GM23338 (cell line): ENCODE data around the gene CADPS. TPM values are rescaled to one million over a fixed set of nuclear protein-coding genes. Genes with fewer than 3 reads are reported as not detected.
A peak's percentile ranks its signal among the peaks of the same experiment; 100 is the strongest.

Experiments
- ATAC-seq: fragments of 200-7000 bp; cut with Tn5 transposase; 3 replicates; pipeline ENCODE4 v1.9.1; 2020
- DNase-seq: peaks from one replicate; pipeline ENCODE4 v3.0.0-alpha.2; 2015; ENCODE audit warnings: low spot score
- H2AFZ ChIP-seq: fragments of 200-600 bp; sonication (generic); 2 replicates; pipeline ENCODE4 v1.8.0; 2016; ENCODE audit warnings: antibody characterized with exemption, mild to moderate bottlenecking, moderate library complexity
- H3F3A ChIP-seq: fragments of 200-600 bp; sonication (generic); replicated peaks from 2 replicates; pipeline ENCODE4 v1.8.0; 2017; ENCODE audit warnings: antibody characterized with exemption, mixed run types, low read depth
- H3K27ac ChIP-seq: fragments of 200-600 bp; sonication (generic); 2 replicates; pipeline ENCODE4 v1.6.1; 2016; ENCODE audit warnings: low read depth
- H3K27me3 ChIP-seq: fragments of 200-600 bp; sonication (generic); 2 replicates; pipeline ENCODE4 v1.8.0; 2016; ENCODE audit warnings: mild to moderate bottlenecking, mixed run types, moderate library complexity; ENCODE audit not compliant: insufficient read depth
- H3K36me3 ChIP-seq: fragments of 200-600 bp; sonication (generic); 2 replicates; pipeline ENCODE4 v1.8.0; 2016; ENCODE audit warnings: mild to moderate bottlenecking; ENCODE audit not compliant: insufficient read depth
- H3K4me1 ChIP-seq: fragments of 200-600 bp; sonication (generic); 2 replicates; pipeline ENCODE4 v1.8.0; 2016; ENCODE audit warnings: mild to moderate bottlenecking, moderate library complexity; ENCODE audit not compliant: insufficient read depth
- H3K4me2 ChIP-seq: fragments of 200-600 bp; sonication (generic); 2 replicates; pipeline ENCODE4 v1.7.1; 2017; ENCODE audit warnings: mixed run types
- H3K4me3 ChIP-seq: fragments of 200-600 bp; sonication (generic); 2 replicates; pipeline ENCODE4 v1.6.1; 2016; ENCODE audit warnings: mixed run types
- H3K79me2 ChIP-seq: fragments of 200-600 bp; sonication (generic); replicated peaks from 2 replicates; pipeline ENCODE4 v1.8.0; 2017; ENCODE audit warnings: mild to moderate bottlenecking; ENCODE audit not compliant: insufficient read depth
- H3K9me2 ChIP-seq: fragments of 200-600 bp; sonication (generic); 2 replicates; pipeline ENCODE4 v1.8.0; 2017; ENCODE audit not compliant: insufficient read depth
- H4K20me1 ChIP-seq: fragments of 200-600 bp; sonication (generic); replicated peaks from 2 replicates; pipeline ENCODE4 v1.8.0; 2017; ENCODE audit warnings: mild to moderate bottlenecking; ENCODE audit not compliant: insufficient read depth
- H3K27ac Mint-ChIP-seq: 2 replicates; pipeline ENCODE4 v1.8.0; 2020; ENCODE audit warnings: inconsistent platforms, mild to moderate bottlenecking, moderate library complexity, mixed read lengths
- H3K27me3 Mint-ChIP-seq: 3 replicates; pipeline ENCODE4 v1.8.0; 2022; ENCODE audit warnings: low read depth, mild to moderate bottlenecking, moderate library complexity, mixed read lengths, inconsistent platforms; ENCODE audit not compliant: insufficient read depth, poor library complexity
- H3K36me3 Mint-ChIP-seq: 3 replicates; pipeline ENCODE4 v1.8.0; 2021; ENCODE audit warnings: low read depth, mild to moderate bottlenecking, inconsistent platforms, moderate library complexity, mixed read lengths
- H3K4me1 Mint-ChIP-seq: 3 replicates; pipeline ENCODE4 v1.8.0; 2020; ENCODE audit warnings: mild to moderate bottlenecking, inconsistent platforms, mixed read lengths
- H3K4me3 Mint-ChIP-seq: 3 replicates; pipeline ENCODE4 v1.8.0; 2021; ENCODE audit warnings: moderate library complexity, mild to moderate bottlenecking, inconsistent platforms, mixed read lengths
- H3K9me3 Mint-ChIP-seq: 3 replicates; pipeline ENCODE4 v1.8.0; 2020; ENCODE audit warnings: moderate library complexity, mild to moderate bottlenecking, inconsistent platforms, mixed read lengths
- EZH2phosphoT487 ChIP-seq: fragments of 200-600 bp; sonication (generic); IDR thresholded peaks from one replicate; pipeline ENCODE4 v1.8.1; 2018; ENCODE audit warnings: antibody characterized with exemption; ENCODE audit not compliant: unreplicated experiment
- JUNB ChIP-seq: IDR thresholded peaks from one replicate; pipeline ENCODE4 v1.6.1; 2016; ENCODE audit warnings: antibody characterized with exemption; ENCODE audit not compliant: unreplicated experiment
- NANOG ChIP-seq: IDR thresholded peaks from 2 replicates; pipeline ENCODE4 v1.6.1; 2016; ENCODE audit warnings: antibody characterized with exemption, borderline replicate concordance
- POLR2AphosphoS5 ChIP-seq: IDR thresholded peaks from 2 replicates; pipeline ENCODE4 v1.6.1; 2016; ENCODE audit warnings: antibody characterized with exemption, low read depth
- STAT1 ChIP-seq: IDR thresholded peaks from one replicate; pipeline ENCODE4 v1.6.1; 2016; ENCODE audit warnings: antibody characterized with exemption; ENCODE audit not compliant: unreplicated experiment
- ZNF114 ChIP-seq: fragments of 250-450 bp; sonication (Bioruptor Pico); IDR thresholded peaks from 2 replicates; pipeline ENCODE4 v1.5.0; 2020; ENCODE audit warnings: mild to moderate bottlenecking, moderate library complexity
- polyA plus RNA-seq: library from polyadenylated mRNA; unstranded; fragments of >200 nt; fragmentation: Nextera tagmentation; extraction: Ambion mirVana; gene quantifications from 2 replicates; pipeline ENCODE4 v1.2.1, GENCODE V29; 2016
- total RNA-seq: library from RNA; depleted of rRNA; stranded (reverse); fragments of >200 nt; shearing (Covaris generic); gene quantifications from 2 replicates; pipeline ENCODE4 v1.2.3, GENCODE V29; 2014
- TF ChIP-seq, protein P1 (sequence below): fragments of 250-450 bp; sonication (Bioruptor Pico); IDR thresholded peaks from 2 replicates; pipeline ENCODE4 v1.5.0; 2020; ENCODE audit warnings: mild to moderate bottlenecking, moderate library complexity

CADPS gene
- total and polyA plus RNA-seq, 2 experiments from 2014 or later, result 14.7 to 22.0 TPM

DNA sequence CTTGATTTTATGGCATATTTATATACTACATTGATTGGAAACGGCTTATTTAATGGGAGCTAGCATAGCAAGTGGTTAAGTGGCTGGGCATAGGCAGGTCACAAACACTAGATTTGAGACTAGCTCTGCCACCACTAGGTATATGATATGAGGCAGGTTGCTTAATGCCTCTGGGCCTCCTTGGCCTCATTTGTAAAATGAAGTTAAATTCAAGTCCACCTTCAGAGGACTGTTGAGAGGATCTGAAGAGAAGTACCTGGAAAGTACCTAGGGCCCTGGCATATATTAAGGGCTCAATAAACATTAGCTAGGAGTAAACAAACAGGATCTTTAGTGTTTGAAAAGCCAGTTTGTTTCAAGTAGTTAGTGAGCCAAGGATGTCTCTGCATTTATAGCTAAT is 335.5 kb downstream of the CADPS start (continued):
- TF ChIP-seq, protein P1, sequence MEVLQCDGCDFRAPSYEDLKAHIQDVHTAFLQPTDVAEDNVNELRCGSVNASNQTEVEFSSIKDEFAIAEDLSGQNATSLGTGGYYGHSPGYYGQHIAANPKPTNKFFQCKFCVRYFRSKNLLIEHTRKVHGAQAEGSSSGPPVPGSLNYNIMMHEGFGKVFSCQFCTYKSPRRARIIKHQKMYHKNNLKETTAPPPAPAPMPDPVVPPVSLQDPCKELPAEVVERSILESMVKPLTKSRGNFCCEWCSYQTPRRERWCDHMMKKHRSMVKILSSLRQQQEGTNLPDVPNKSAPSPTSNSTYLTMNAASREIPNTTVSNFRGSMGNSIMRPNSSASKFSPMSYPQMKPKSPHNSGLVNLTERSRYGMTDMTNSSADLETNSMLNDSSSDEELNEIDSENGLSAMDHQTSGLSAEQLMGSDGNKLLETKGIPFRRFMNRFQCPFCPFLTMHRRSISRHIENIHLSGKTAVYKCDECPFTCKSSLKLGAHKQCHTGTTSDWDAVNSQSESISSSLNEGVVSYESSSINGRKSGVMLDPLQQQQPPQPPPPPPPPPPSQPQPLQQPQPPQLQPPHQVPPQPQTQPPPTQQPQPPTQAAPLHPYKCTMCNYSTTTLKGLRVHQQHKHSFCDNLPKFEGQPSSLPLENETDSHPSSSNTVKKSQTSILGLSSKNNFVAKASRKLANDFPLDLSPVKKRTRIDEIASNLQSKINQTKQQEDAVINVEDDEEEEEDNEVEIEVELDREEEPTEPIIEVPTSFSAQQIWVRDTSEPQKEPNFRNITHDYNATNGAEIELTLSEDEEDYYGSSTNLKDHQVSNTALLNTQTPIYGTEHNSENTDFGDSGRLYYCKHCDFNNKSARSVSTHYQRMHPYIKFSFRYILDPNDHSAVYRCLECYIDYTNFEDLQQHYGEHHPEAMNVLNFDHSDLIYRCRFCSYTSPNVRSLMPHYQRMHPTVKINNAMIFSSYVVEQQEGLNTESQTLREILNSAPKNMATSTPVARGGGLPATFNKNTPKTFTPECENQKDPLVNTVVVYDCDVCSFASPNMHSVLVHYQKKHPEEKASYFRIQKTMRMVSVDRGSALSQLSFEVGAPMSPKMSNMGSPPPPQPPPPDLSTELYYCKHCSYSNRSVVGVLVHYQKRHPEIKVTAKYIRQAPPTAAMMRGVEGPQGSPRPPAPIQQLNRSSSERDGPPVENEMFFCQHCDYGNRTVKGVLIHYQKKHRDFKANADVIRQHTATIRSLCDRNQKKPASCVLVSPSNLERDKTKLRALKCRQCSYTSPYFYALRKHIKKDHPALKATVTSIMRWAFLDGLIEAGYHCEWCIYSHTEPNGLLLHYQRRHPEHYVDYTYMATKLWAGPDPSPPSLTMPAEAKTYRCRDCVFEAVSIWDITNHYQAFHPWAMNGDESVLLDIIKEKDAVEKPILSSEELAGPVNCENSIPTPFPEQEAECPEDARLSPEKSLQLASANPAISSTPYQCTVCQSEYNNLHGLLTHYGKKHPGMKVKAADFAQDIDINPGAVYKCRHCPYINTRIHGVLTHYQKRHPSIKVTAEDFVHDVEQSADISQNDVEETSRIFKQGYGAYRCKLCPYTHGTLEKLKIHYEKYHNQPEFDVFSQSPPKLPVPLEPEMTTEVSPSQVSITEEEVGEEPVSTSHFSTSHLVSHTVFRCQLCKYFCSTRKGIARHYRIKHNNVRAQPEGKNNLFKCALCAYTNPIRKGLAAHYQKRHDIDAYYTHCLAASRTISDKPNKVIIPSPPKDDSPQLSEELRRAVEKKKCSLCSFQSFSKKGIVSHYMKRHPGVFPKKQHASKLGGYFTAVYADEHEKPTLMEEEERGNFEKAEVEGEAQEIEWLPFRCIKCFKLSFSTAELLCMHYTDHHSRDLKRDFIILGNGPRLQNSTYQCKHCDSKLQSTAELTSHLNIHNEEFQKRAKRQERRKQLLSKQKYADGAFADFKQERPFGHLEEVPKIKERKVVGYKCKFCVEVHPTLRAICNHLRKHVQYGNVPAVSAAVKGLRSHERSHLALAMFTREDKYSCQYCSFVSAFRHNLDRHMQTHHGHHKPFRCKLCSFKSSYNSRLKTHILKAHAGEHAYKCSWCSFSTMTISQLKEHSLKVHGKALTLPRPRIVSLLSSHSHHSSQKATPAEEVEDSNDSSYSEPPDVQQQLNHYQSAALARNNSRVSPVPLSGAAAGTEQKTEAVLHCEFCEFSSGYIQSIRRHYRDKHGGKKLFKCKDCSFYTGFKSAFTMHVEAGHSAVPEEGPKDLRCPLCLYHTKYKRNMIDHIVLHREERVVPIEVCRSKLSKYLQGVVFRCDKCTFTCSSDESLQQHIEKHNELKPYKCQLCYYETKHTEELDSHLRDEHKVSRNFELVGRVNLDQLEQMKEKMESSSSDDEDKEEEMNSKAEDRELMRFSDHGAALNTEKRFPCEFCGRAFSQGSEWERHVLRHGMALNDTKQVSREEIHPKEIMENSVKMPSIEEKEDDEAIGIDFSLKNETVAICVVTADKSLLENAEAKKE (CRISPR knock-in tag), result no peak
- no peak for TF ChIP-seq EZH2phosphoT487
- no peak for TF ChIP-seq ZNF114

DNA sequence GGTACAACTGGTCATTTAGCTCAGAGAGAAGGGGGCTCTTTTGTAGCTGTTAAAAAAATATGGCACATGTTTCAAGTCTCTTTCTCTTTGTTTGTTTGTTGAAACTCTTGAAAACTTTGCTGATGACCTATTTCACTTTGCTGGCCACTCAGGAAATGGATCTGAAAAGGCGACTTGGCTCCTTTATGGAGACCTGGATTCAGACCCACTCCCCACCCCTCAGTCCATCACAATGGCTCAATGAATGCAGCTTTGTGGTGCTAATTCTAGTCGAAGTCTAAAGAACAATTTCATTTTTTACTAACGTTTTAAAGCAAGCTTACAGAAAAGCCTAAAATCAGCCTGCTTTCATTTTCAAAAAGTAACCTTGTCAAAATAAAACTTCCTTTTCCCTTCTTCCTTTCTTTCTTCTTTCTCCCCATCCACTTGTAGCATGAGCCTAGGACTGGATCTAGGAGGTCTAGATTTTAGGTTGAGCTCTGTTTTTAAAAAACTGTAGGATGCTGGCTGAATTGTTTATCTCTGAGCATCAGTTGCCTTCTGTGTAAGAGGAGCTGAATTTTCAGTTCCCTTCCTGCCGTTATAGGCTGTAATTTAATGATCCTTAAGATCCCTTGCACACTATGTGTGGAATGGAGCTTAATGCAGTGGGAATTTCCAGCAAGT is 336.4 kb downstream of the CADPS start:
- peaks cover 65% of the 10 kb centered on the region for H3K4me1 ChIP-seq
- H2AFZ ChIP-seq, result no peak overlapping the region
- peak overlapping the region; percentile 75 for H3K27ac Mint-ChIP-seq
- peaks cover 57% of the 10 kb centered on the region for H3K4me1 Mint-ChIP-seq
- no peaks in the 10 kb centered on the region for H3K36me3 ChIP-seq
- H3F3A ChIP-seq, result no peaks in the 10 kb centered on the region
- peaks cover 1% of the 10 kb centered on the region for H3K27me3 Mint-ChIP-seq
- H3K79me2 ChIP-seq, result no peaks in the 10 kb centered on the region
- H3K9me2 ChIP-seq, result no peaks in the 10 kb centered on the region
- ATAC-seq (peak; percentile 92), DNase-seq (peak; percentile 75)
- peak overlapping the region; percentile 70 for H3K4me2 ChIP-seq
- no peaks in the 10 kb centered on the region for H3K27me3 ChIP-seq
- H3K4me3 ChIP-seq, result peak overlapping the region; percentile 37
- no peaks in the 10 kb centered on the region for H3K36me3 Mint-ChIP-seq
- peak overlapping the region; percentile 92 for H3K27ac ChIP-seq
- H3K9me3 Mint-ChIP-seq, result no peaks in the 10 kb centered on the region
- TF ChIP-seq POLR2AphosphoS5 (peak; percentile 30; the same call in 1 of the 2 replicates), NANOG (peak; percentile 73), JUNB (no peak), STAT1 (no peak)
- no peaks in the 10 kb centered on the region for H4K20me1 ChIP-seq
- peak overlapping the region; percentile 48 for H3K4me3 Mint-ChIP-seq
